ENCODE data around the gene TMEM132D. TPM values are rescaled to one million over a fixed set of nuclear protein-coding genes. Genes with fewer than 3 reads are reported as not detected.

TMEM132D gene
- total and polyA plus RNA-seq, 2 donors (not counting 3 experiments of a cell fraction or from before 2014, with no cell fraction given): not detected

GRCh38 chr12:129681830-129682229, 222.0 kb downstream of the TMEM132D start:
- intact Hi-C loops (cut with micrococcal nuclease): no loop called here

More at GRCh38 chr12:129681830-129682229, 222.0 kb downstream of the TMEM132D start:
- Histone ChIP-seq H3K36me3 (ENCODE audit: control insufficient read depth in 2 of 2, extremely low read depth in 1 of 2, insufficient read depth in 2 of 2, low read length in 2 of 2) (no peaks in the 10 kb centered on the region), H3K27me3 (ENCODE audit: control insufficient read depth in 2 of 2, insufficient read depth in 2 of 2, low read length in 2 of 2) (no peaks in the 10 kb centered on the region), H4K20me1 (replicated peaks; ENCODE audit: control insufficient read depth, extremely low read depth, insufficient read depth, low read length) (no peaks in the 10 kb centered on the region), H3K9me3 (replicated peaks; ENCODE audit: control insufficient read depth, insufficient read depth, low read length) (peaks cover 4% of the 10 kb centered on the region), H3K4me3 (replicated peaks in 1 of 3; ENCODE audit: insufficient read depth in 1 of 3, low read depth in 1 of 3, low read length in 3 of 3) (no peak overlapping the region), H3K9ac (replicated peaks; ENCODE audit: extremely low read depth, insufficient read depth, low read length) (no peak overlapping the region), H2AFZ (ENCODE audit: low read depth, low read length) (no peak overlapping the region), H3K79me2 (ENCODE audit: control insufficient read depth, insufficient read depth, low read length) (no peaks in the 10 kb centered on the region), H3K4me2 (ENCODE audit: insufficient read depth, low read length) (no peak overlapping the region), H3K4me1 (ENCODE audit: control insufficient read depth, extremely low read depth, insufficient read depth, low read length) (no peaks in the 10 kb centered on the region), H3K9me1 (replicated peaks; ENCODE audit: control insufficient read depth, extremely low read depth, insufficient read depth, low read length) (no peaks in the 10 kb centered on the region), H3K27ac (ENCODE audit: insufficient read depth, low read depth, low read length) (no peak overlapping the region)
- FAIRE-seq (no peak), DNase-seq (ENCODE audit: low read depth, low spot score) (no peak)
- ChIA-PET POLR2A (no interaction called here), CTCF (no interaction called here)
- BruUV-seq (replicated peaks): no TSS peak
- TF ChIP-seq JUN (IDR thresholded peaks at IDR 0.05; ENCODE audit: borderline replicate concordance, insufficient read depth, insufficient read length, low read depth) (no peak), GATA2 (IDR thresholded peaks at IDR 0.05; ENCODE audit: insufficient read depth, insufficient read length, low read depth, low read length) (no peak), CTCF (IDR thresholded peaks at IDR 0.05; ENCODE audit: extremely low read depth in 1 of 2, insufficient read depth in 1 of 2, low read depth in 1 of 2, low read length in 2 of 2) (no peak), MAX (IDR thresholded peaks at IDR 0.05; ENCODE audit: insufficient read depth, insufficient read length) (no peak), FOS (IDR thresholded peaks at IDR 0.05; ENCODE audit: borderline replicate concordance, insufficient read depth, low read length) (no peak), POLR2AphosphoS5 (IDR thresholded peaks at IDR 0.05; ENCODE audit: insufficient read depth, low read depth, low read length) (no peak), EZH2 (IDR thresholded peaks at IDR 0.05; ENCODE audit: borderline replicate concordance, low read depth, low read length, severe bottlenecking) (no peak), POLR2A (IDR thresholded peaks at IDR 0.05; ENCODE audit: low read depth, low read length) (no peak), MYC (IDR thresholded peaks at IDR 0.05; ENCODE audit: low read depth, low read length) (no peak)
- dilution Hi-C loops (cut with MboI; ENCODE audit: extremely low pct_ligation_motif_present, low sequenced_read_pairs): no loop called here
